Ishikawa (cell line): ENCODE measurements around the gene FBXO31.

ENCODE experiments used
- CEBPB ChIP-seq: IDR thresholded peaks from 2 replicates; pipeline ENCODE4 v1.6.1; 2012
- CREB1 ChIP-seq: IDR thresholded peaks from 2 replicates; pipeline ENCODE4 v1.6.1; 2012; ENCODE audit warnings: low read depth
- EP300 ChIP-seq: IDR thresholded peaks from 2 replicates; pipeline ENCODE4 v1.6.1; 2012; ENCODE audit warnings: borderline replicate concordance
- FOXM1 ChIP-seq: IDR thresholded peaks from 2 replicates; pipeline ENCODE4 v1.6.1; 2012; ENCODE audit warnings: low read depth, borderline replicate concordance
- MAX ChIP-seq: IDR thresholded peaks from 2 replicates; pipeline ENCODE4 v1.6.1; 2012
- NFIC ChIP-seq: IDR thresholded peaks from 2 replicates; pipeline ENCODE4 v1.6.1; 2012
- REST ChIP-seq: IDR thresholded peaks from 2 replicates; pipeline ENCODE4 v1.6.1; 2012; ENCODE audit warnings: low read depth, mild to moderate bottlenecking
- TCF12 ChIP-seq: IDR thresholded peaks from 2 replicates; pipeline ENCODE4 v1.6.1; 2012; ENCODE audit warnings: low read depth
- TEAD4 ChIP-seq: IDR thresholded peaks from 2 replicates; pipeline ENCODE4 v1.6.1; 2012
- USF1 ChIP-seq: IDR thresholded peaks from 2 replicates; pipeline ENCODE4 v1.6.1; 2012
- YY1 ChIP-seq: IDR thresholded peaks from 2 replicates; pipeline ENCODE4 v1.6.1; 2012; ENCODE audit warnings: low read depth
- ZBTB7A ChIP-seq: IDR thresholded peaks from 2 replicates; pipeline ENCODE4 v1.6.1; 2012; ENCODE audit warnings: low read depth

The FBXO31 gene

GRCh38 chr16:87335625-87336433 lies 47.7 kb downstream of the FBXO31 start:
- TF ChIP-seq CEBPB, result no peak
- TF ChIP-seq REST, result no peak

- TF ChIP-seq YY1, result no peak
- TF ChIP-seq TCF12, result no peak
- no peak for TF ChIP-seq ZBTB7A
- TF ChIP-seq CEBPB, result no peak
- TF ChIP-seq USF1, result no peak
These were observed 48.6 kb downstream of the FBXO31 start for GRCh38 chr16:87334651-87335624.

- TF ChIP-seq CEBPB (no peak), EP300 (no peak), NFIC (no peak), MAX (no peak), USF1 (no peak), FOXM1 (no peak), TCF12 (no peak), YY1 (no peak), ZBTB7A (no peak), CREB1 (no peak), TEAD4 (no peak)
These were observed 49.8 kb downstream of the FBXO31 start for GRCh38 chr16:87333581-87334331.

GRCh38 chr16:87333101-87333500 lies 50.5 kb downstream of the FBXO31 start:
- TF ChIP-seq EP300, result no peak
- TF ChIP-seq NFIC, result no peak
- TF ChIP-seq YY1, result no peak

- no peak for TF ChIP-seq TEAD4
- TF ChIP-seq MAX, result no peak
- TF ChIP-seq USF1, result no peak
- no peak for TF ChIP-seq REST
- no peak for TF ChIP-seq YY1
- no peak for TF ChIP-seq NFIC
- TF ChIP-seq ZBTB7A, result no peak
- TF ChIP-seq TCF12, result no peak
These were observed 51.4 kb downstream of the FBXO31 start for GRCh38 chr16:87332150-87332549.
